ENCODE measurements around the gene PRKCB.

DNA sequence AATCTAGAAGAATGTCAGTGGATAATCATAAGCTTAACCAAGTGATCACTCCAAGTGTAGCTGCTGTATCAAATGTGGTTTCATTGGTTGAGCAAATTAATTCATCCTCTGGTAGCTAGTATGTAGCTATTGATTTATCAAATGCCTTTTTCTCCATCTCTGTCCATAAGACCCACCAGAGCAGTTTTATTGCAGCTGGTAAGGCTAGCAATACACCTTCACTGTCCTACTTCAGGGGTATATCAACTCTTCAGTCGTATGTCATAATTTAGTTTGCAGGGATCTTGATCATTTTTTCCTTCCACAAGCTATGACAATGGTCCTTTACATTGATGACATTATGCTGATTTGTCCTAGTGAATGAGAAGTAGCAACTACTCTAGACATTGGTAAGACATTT lies 158.8 kb downstream of the PRKCB start:
- TF ChIP-seq, protein P1, sequence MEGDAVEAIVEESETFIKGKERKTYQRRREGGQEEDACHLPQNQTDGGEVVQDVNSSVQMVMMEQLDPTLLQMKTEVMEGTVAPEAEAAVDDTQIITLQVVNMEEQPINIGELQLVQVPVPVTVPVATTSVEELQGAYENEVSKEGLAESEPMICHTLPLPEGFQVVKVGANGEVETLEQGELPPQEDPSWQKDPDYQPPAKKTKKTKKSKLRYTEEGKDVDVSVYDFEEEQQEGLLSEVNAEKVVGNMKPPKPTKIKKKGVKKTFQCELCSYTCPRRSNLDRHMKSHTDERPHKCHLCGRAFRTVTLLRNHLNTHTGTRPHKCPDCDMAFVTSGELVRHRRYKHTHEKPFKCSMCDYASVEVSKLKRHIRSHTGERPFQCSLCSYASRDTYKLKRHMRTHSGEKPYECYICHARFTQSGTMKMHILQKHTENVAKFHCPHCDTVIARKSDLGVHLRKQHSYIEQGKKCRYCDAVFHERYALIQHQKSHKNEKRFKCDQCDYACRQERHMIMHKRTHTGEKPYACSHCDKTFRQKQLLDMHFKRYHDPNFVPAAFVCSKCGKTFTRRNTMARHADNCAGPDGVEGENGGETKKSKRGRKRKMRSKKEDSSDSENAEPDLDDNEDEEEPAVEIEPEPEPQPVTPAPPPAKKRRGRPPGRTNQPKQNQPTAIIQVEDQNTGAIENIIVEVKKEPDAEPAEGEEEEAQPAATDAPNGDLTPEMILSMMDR (IDR thresholded peaks at IDR 0.05), result no peak
- TF ChIP-seq POLR2AphosphoS5 (IDR thresholded peaks at IDR 0.05), result no peak
